GM18951 (cell line): ENCODE measurements around the gene BAG3.
"Not testable (repeated sequence)": the region's sequence is repeated elsewhere in the genome, so short reads cannot be mapped to it uniquely, and the experiment has no call there.

ENCODE experiments used
- POLR2A ChIP-seq: IDR thresholded peaks from 4 replicates; pipeline ENCODE4 v1.6.1; 2011; ENCODE audit warnings: mild to moderate bottlenecking; ENCODE audit not compliant: insufficient read length, insufficient read depth; ENCODE audit errors: extremely low read depth
- in situ Hi-C: fragments of 300-500 bp; cut with MboI; formaldehyde crosslinking; loops from one replicate; pipeline ENCODE4 v1.12.0; 2022; ENCODE audit warnings: low sequenced_read_pairs, mixed read lengths, inconsistent platforms; ENCODE audit not compliant: unreplicated experiment

Gene BAG3

GRCh38 chr10:119650692-119651513 is at the start of gene BAG3:
Gene BAG3 (plus strand): TSS chr10:119651380. CDS start chr10:119651676, 296 bp downstream.
- peak; percentile 60 for TF ChIP-seq POLR2A
- in situ Hi-C loops, result no loop called here

GRCh38 chr10:119602241-119603095 is 48.7 kb upstream of the BAG3 start:
- TF ChIP-seq POLR2A, result no peak
- in situ Hi-C loops, result no loop called here

GRCh38 chr10:119604468-119604867 is 46.7 kb upstream of the BAG3 start:
- TF ChIP-seq POLR2A, result no peak
- in situ Hi-C loops, result no loop called here

GRCh38 chr10:119608316-119609155 is 42.6 kb upstream of the BAG3 start:
- TF ChIP-seq POLR2A, result no peak
- in situ Hi-C loops, result no loop called here

- in situ Hi-C loops, result no loop called here
- TF ChIP-seq POLR2A, result no peak
Measured at GRCh38 chr10:119609516-119609915, 41.7 kb upstream of the BAG3 start.

- in situ Hi-C loops, result no loop called here
- TF ChIP-seq POLR2A, result no peak
Measured at GRCh38 chr10:119611433-119611832, 39.7 kb upstream of the BAG3 start.

- in situ Hi-C loops, result no loop called here
- TF ChIP-seq POLR2A, result no peak
Measured at GRCh38 chr10:119613741-119614140, 37.4 kb upstream of the BAG3 start.

GRCh38 chr10:119614686-119615085 is 36.5 kb upstream of the BAG3 start:
- TF ChIP-seq POLR2A, result no peak
- in situ Hi-C loops, result no loop called here

GRCh38 chr10:119616882-119617570 is 34.2 kb upstream of the BAG3 start:
- TF ChIP-seq POLR2A, result no peak
- in situ Hi-C loops, result no loop called here

- in situ Hi-C loops, result no loop called here
- TF ChIP-seq POLR2A, result no peak
Measured at GRCh38 chr10:119619215-119619614, 32.0 kb upstream of the BAG3 start.

- in situ Hi-C loops, result not testable (repeated sequence)
Measured at GRCh38 chr10:119619811-119620210, 31.4 kb upstream of the BAG3 start.

GRCh38 chr10:119620241-119621077 is 30.7 kb upstream of the BAG3 start:
- no peak for TF ChIP-seq POLR2A
- in situ Hi-C loops, result no loop called here

GRCh38 chr10:119621078-119621384 is 30.1 kb upstream of the BAG3 start:
- TF ChIP-seq POLR2A, result no peak
- in situ Hi-C loops, result no loop called here
